CD14-positive monocyte (primary cell): Measurements from ENCODE around the gene RABGAP1. TPM values are rescaled to one million over a fixed set of nuclear protein-coding genes. Genes with fewer than 3 reads are reported as not detected.

Source experiments
- DNase-seq, 3 donors: peaks; one replicate each; pipeline ENCODE4 v3.0.0-alpha.2; 2011 to 2022
- H2AFZ ChIP-seq: 2 replicates; pipeline ENCODE4 v1.6.0; 2012; ENCODE audit warnings: mild to moderate bottlenecking, low read depth, low read length, inconsistent platforms; ENCODE audit not compliant: insufficient read depth, poor library complexity, severe bottlenecking
- H3K27ac ChIP-seq, 2 donors: 1 replicate in 1 of 2; 2 replicates in 1 of 2; pipeline ENCODE4 v1.5.1; 2012 to 2013; ENCODE audit warnings: low read length in 2 of 2, control low read depth in 1 of 2, inconsistent platforms in 1 of 2, low read depth in 1 of 2, mild to moderate bottlenecking in 1 of 2
- H3K27me3 ChIP-seq, 2 donors: one replicate each; pipeline versions ENCODE4 v1.6.0 to v1.6.1; 2011 to 2013; ENCODE audit warnings: low read length in 2 of 2; ENCODE audit not compliant: control insufficient read depth in 2 of 2, insufficient read depth in 2 of 2
- H3K36me3 ChIP-seq, 2 donors: replicated peaks in 1 of 2; 1 replicate in 1 of 2; 2 replicates in 1 of 2; pipeline versions ENCODE4 v1.5.1 to v1.6.1; 2012 to 2013; ENCODE audit warnings: low read length in 2 of 2, control low read depth in 1 of 2, inconsistent platforms in 1 of 2, mild to moderate bottlenecking in 1 of 2; ENCODE audit not compliant: insufficient read depth in 2 of 2, control insufficient read depth in 1 of 2
- H3K4me1 ChIP-seq, 2 donors: 1 replicate in 1 of 2; 2 replicates in 1 of 2; pipeline versions ENCODE4 v1.5.1 to v1.6.1; 2012 to 2013; ENCODE audit warnings: low read length in 2 of 2, control low read depth in 1 of 2, inconsistent platforms in 1 of 2, mild to moderate bottlenecking in 1 of 2, moderate library complexity in 1 of 2; ENCODE audit not compliant: insufficient read depth in 2 of 2, control insufficient read depth in 1 of 2
- H3K4me2 ChIP-seq: replicated peaks from 2 replicates; pipeline ENCODE3; 2012; ENCODE audit warnings: low read length, moderate library complexity, mild to moderate bottlenecking; ENCODE audit not compliant: poor library complexity, severe bottlenecking; ENCODE audit errors: extremely low read depth
- H3K4me3 ChIP-seq, 3 experiments: fragments of 200-600 bp in 1 of 3; sonication (generic) in 1 of 3; replicated peaks in 1 of 3; 1 replicate in 2 of 3; 2 replicates in 1 of 3; pipeline ENCODE4 v1.5.1; 2011 to 2013; ENCODE audit warnings: low read length in 3 of 3, mild to moderate bottlenecking in 3 of 3, control low read depth in 2 of 3, low read depth in 2 of 3, inconsistent platforms in 1 of 3, moderate library complexity in 1 of 3
- H3K79me2 ChIP-seq: 2 replicates; pipeline ENCODE4 v1.6.0; 2012; ENCODE audit warnings: mild to moderate bottlenecking, control low read depth, inconsistent platforms, low read length, moderate library complexity; ENCODE audit not compliant: insufficient read depth
- H3K9ac ChIP-seq: 2 replicates; pipeline ENCODE4 v1.6.0; 2017; ENCODE audit warnings: low read length, mild to moderate bottlenecking; ENCODE audit not compliant: insufficient read depth, poor library complexity, severe bottlenecking
- H3K9me3 ChIP-seq, 2 donors: replicated peaks in 1 of 2; 1 replicate in 1 of 2; 2 replicates in 1 of 2; pipeline versions ENCODE4 v1.5.1 to v1.6.1; 2012 to 2013; ENCODE audit warnings: low read length in 2 of 2, control low read depth in 1 of 2; ENCODE audit not compliant: control insufficient read depth in 1 of 2, insufficient read depth in 1 of 2
- H4K20me1 ChIP-seq: 2 replicates; pipeline ENCODE4 v1.6.0; 2012; ENCODE audit warnings: mild to moderate bottlenecking, low read length, control low read depth, moderate library complexity; ENCODE audit not compliant: insufficient read depth
- H3K27ac Mint-ChIP-seq, 7 donors: one replicate each; pipeline ENCODE4 v1.8.0; 2020; ENCODE audit warnings: mild to moderate bottlenecking in 7 of 7, mixed read lengths in 7 of 7, moderate library complexity in 6 of 7, inconsistent platforms in 2 of 7
- H3K27me3 Mint-ChIP-seq, 3 donors: one replicate each; pipeline ENCODE4 v1.8.0; 2021 to 2022; ENCODE audit warnings: low read depth in 3 of 3, mild to moderate bottlenecking in 3 of 3, mixed read lengths in 3 of 3, moderate library complexity in 3 of 3, inconsistent platforms in 1 of 3
- H3K36me3 Mint-ChIP-seq, 2 donors: one replicate each; pipeline ENCODE4 v1.8.0; 2020; ENCODE audit warnings: mixed read lengths in 2 of 2, inconsistent platforms in 1 of 2, mild to moderate bottlenecking in 1 of 2
- H3K4me1 Mint-ChIP-seq: one replicate; pipeline ENCODE4 v1.8.0; 2020; ENCODE audit warnings: mild to moderate bottlenecking, mixed read lengths
- H3K4me3 Mint-ChIP-seq, 2 donors: one replicate each; pipeline ENCODE4 v1.8.0; 2020; ENCODE audit warnings: mild to moderate bottlenecking in 2 of 2, mixed read lengths in 2 of 2, moderate library complexity in 1 of 2
- H3K9me3 Mint-ChIP-seq, 7 donors: one replicate each; pipeline ENCODE4 v1.8.0; 2020 to 2022; ENCODE audit warnings: mixed read lengths in 7 of 7, mild to moderate bottlenecking in 6 of 7, moderate library complexity in 6 of 7, inconsistent platforms in 2 of 7
- CTCF ChIP-seq: fragments of 200-600 bp; IDR thresholded peaks from one replicate; pipeline ENCODE4 v1.8.0; 2022; ENCODE audit warnings: antibody characterized with exemption, mild to moderate bottlenecking
- WGBS: methylation state at CpG from one replicate; pipeline ENCODE4 v1.1.5; 2013; ENCODE audit warnings: missing lambda C conversion rate; ENCODE audit not compliant: insufficient coverage; 5-methylcytosine and 5-hydroxymethylcytosine counted together
- intact Hi-C, 2 donors: fragments of 100-400 bp; cut with micrococcal nuclease; formaldehyde crosslinking; loops; one replicate each; pipeline versions ENCODE4 v1.15.0 to v1.15.1; 2023
- polyA plus RNA-seq, 3 donors: library from polyadenylated mRNA; depleted of rRNA in 1 of 3; unstranded in 2 of 3; stranded (reverse) in 1 of 3; fragments of 300-500 nt in 2 of 3; fragments of >200 nt in 1 of 3; fragmentation: Illumina TruSeq in 2 of 3; gene quantifications; 1 replicate in 2 of 3; 2 replicates in 1 of 3; pipeline ENCODE4 v1.2.3, GENCODE V29; 2012 to 2021

Gene RABGAP1
- polyA plus RNA-seq, 3 donors: 14.7 to 24.1 (median 19.3) TPM

- no peak overlapping the region for H2AFZ ChIP-seq
- no peak overlapping the region for H3K4me2 ChIP-seq
- H3K4me1 ChIP-seq: no peaks in the 10 kb centered on the region
- no peaks in the 10 kb centered on the region for H4K20me1 ChIP-seq
- Mint-ChIP-seq H3K27ac (no peak overlapping the region), H3K4me1 (no peaks in the 10 kb centered on the region), H3K27me3 (no peaks in the 10 kb centered on the region), H3K36me3 (peaks cover 81 to 91% of the 10 kb centered on the region in 2 donors), H3K4me3 (no peak overlapping the region), H3K9me3 (peaks cover 0 to 1% (median 0%) of the 10 kb centered on the region in 7 donors)
- H3K4me3 ChIP-seq: no peak overlapping the region
- intact Hi-C loops: no loop called here
- peaks cover 79 to 98% of the 10 kb centered on the region in 2 donors for H3K36me3 ChIP-seq
- no peaks in the 10 kb centered on the region for H3K79me2 ChIP-seq
- no peaks in the 10 kb centered on the region for H3K9me3 ChIP-seq
- H3K27ac ChIP-seq: no peak overlapping the region
- H3K9ac ChIP-seq: no peak overlapping the region
- no peaks in the 10 kb centered on the region for H3K27me3 ChIP-seq
- DNase-seq: no peak
- TF ChIP-seq CTCF: no peak
- no CpG with 5 or more reads among the region's 2 CpGs for WGBS
These were observed 150.1 kb downstream of the RABGAP1 start for GRCh38 chr9:123090956-123091355.

GRCh38 chr9:123091459-123091858 lies 150.6 kb downstream of the RABGAP1 start:
- intact Hi-C loops: no loop called here
- WGBS: no CpG with 5 or more reads among the region's 2 CpGs
- no peaks in the 10 kb centered on the region for H3K9me3 ChIP-seq
- H4K20me1 ChIP-seq: no peaks in the 10 kb centered on the region
- H3K36me3 Mint-ChIP-seq: peaks cover 81 to 91% of the 10 kb centered on the region in 2 donors
- H3K4me2 ChIP-seq: no peak overlapping the region
- H3K4me1 ChIP-seq: no peaks in the 10 kb centered on the region
- no peaks in the 10 kb centered on the region for H3K27me3 ChIP-seq
- H3K27me3 Mint-ChIP-seq: no peaks in the 10 kb centered on the region
- H3K4me3 ChIP-seq: no peak overlapping the region
- H3K27ac Mint-ChIP-seq: no peak overlapping the region
- no peak overlapping the region for H3K4me3 Mint-ChIP-seq
- H3K9me3 Mint-ChIP-seq: peaks cover 0 to 1% (median 0%) of the 10 kb centered on the region in 7 donors
- H2AFZ ChIP-seq: no peak overlapping the region
- H3K36me3 ChIP-seq: peaks cover 82 to 98% of the 10 kb centered on the region in 2 donors
- TF ChIP-seq CTCF: no peak
- no peaks in the 10 kb centered on the region for H3K4me1 Mint-ChIP-seq
- H3K9ac ChIP-seq: no peak overlapping the region
- no peaks in the 10 kb centered on the region for H3K79me2 ChIP-seq
- DNase-seq: no peak
- no peak overlapping the region for H3K27ac ChIP-seq
